Fibroblast of villous mesenchyme (primary cell): Measurements from ENCODE around the gene UBQLN4. TPM values are rescaled to one million over a fixed set of nuclear protein-coding genes. Genes with fewer than 3 reads are reported as not detected.

Experiments used
- DNase-seq: peaks from one replicate; pipeline ENCODE4 v3.0.0-alpha.2; 2010; ENCODE audit warnings: low read depth
- H3K4me3 ChIP-seq: 2 replicates; pipeline ENCODE4 v1.5.1; 2011; ENCODE audit warnings: low read depth, mild to moderate bottlenecking, low read length
- total RNA-seq: library from RNA; depleted of rRNA; stranded (reverse); fragments of >200 nt; gene quantifications from 2 replicates; pipeline ENCODE4 v1.2.3, GENCODE V29; 2012
- TF ChIP-seq, protein P1 (sequence below): IDR thresholded peaks from 2 replicates; pipeline ENCODE4 v1.5.1; 2012; ENCODE audit warnings: low read depth, mild to moderate bottlenecking, low read length; ENCODE audit not compliant: insufficient read depth

The UBQLN4 gene
- total RNA-seq, 1 donor = 20.3 TPM

DNA sequence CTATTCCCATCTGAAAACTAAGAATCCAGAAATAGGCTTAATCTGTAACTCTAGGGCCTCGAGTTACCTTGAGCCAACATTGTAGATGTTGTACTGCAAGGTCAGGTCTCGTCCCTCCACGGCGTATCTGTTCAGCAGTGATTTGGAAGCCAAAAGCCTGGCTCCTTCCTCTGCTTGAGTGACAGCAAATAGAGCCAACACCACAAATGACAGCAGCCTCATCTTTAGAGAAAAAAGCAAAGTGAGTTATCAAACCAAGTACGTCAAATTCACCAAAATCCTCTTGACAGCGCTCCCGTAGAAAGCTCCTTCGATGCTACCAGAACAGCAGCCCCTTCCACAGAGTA, 33.7 kb downstream of the UBQLN4 start:
- H3K4me3 ChIP-seq = peak overlapping the region; percentile 90
- TF ChIP-seq, protein P1, sequence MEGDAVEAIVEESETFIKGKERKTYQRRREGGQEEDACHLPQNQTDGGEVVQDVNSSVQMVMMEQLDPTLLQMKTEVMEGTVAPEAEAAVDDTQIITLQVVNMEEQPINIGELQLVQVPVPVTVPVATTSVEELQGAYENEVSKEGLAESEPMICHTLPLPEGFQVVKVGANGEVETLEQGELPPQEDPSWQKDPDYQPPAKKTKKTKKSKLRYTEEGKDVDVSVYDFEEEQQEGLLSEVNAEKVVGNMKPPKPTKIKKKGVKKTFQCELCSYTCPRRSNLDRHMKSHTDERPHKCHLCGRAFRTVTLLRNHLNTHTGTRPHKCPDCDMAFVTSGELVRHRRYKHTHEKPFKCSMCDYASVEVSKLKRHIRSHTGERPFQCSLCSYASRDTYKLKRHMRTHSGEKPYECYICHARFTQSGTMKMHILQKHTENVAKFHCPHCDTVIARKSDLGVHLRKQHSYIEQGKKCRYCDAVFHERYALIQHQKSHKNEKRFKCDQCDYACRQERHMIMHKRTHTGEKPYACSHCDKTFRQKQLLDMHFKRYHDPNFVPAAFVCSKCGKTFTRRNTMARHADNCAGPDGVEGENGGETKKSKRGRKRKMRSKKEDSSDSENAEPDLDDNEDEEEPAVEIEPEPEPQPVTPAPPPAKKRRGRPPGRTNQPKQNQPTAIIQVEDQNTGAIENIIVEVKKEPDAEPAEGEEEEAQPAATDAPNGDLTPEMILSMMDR = no peak
- no peak for DNase-seq

DNA sequence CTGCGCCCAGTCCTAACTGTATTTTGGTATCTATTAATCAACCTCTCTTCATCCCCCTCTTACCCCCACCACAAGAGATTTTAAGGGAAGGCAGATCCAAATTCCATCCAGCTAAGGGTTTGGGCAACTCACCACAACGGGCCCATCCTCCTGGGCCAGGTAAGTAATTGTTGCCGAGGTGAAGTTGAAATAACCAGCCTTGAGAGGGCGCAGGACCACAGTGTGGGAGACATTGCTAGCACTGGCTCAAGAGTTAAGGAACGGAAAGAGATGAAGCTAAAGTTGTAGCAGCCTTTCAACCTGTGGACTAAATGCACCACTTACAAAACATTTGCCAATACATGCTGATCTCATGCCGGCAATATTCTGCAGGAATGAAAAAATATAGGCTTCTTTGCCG, 38.8 kb downstream of the UBQLN4 start:
- H3K4me3 ChIP-seq = no peak overlapping the region
- DNase-seq = no peak
- TF ChIP-seq, protein P1 = no peak

DNA sequence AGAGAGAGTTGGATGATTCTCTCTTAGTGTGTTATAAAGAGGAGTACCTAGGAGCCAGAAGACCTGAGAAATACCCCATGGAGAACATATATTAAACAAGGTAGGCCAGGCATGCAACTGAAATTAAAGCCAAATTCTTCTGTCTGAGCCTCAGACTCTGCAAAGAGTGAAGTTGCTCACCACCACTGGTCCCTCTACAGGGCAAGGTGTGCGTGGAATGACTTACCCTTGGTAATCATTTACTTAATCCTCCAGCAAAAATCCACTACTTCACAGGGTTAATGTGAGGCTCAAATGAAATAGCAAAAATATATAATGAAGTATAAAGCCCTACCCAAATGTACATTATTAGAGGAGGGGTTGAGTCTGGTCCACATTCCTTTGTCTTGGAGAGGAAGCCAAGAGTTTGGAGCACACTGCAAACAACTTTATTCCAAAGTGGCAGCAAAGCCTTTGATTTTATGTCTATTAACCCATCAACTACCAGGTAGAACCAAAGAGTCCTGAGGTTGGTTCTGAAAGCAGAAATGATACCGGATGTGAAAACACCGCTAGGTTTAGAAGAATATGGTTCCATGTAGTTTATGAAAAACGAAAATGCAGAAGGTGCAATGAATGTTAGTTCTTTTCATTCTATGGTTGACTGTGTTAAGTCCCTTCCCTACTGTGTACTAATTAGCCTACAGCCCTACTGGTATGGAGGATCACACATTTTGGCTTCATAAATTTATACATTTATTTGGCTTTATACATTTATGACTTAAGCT, 41.4 kb downstream of the UBQLN4 start:
- no peak for DNase-seq
- TF ChIP-seq, protein P1 = no peak

DNA sequence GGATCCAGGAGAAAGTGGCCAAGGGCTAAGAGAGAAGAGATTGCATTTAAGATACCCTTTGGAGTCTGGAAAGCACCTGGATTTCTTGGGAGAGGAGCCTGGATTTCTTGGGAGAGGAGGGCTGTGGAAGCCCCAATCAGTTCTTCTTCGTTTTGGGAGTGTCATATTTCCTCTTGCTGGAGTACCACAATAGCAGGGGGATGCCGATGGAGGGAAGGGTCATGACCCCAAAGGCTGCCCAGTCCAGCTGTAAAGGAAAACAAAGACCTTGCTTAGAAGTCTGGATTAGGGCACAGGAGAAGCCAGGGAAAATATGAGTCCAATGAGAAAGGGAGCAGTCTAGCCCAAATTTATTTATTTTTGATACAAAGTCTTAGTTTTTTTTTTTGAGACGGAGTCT, 44.2 kb downstream of the UBQLN4 start:
- H3K4me3 ChIP-seq = no peak overlapping the region
- TF ChIP-seq, protein P1 = no peak

More for the DNA sequence above, 41.4 kb downstream of the UBQLN4 start:
- no peak overlapping the region for H3K4me3 ChIP-seq

DNA sequence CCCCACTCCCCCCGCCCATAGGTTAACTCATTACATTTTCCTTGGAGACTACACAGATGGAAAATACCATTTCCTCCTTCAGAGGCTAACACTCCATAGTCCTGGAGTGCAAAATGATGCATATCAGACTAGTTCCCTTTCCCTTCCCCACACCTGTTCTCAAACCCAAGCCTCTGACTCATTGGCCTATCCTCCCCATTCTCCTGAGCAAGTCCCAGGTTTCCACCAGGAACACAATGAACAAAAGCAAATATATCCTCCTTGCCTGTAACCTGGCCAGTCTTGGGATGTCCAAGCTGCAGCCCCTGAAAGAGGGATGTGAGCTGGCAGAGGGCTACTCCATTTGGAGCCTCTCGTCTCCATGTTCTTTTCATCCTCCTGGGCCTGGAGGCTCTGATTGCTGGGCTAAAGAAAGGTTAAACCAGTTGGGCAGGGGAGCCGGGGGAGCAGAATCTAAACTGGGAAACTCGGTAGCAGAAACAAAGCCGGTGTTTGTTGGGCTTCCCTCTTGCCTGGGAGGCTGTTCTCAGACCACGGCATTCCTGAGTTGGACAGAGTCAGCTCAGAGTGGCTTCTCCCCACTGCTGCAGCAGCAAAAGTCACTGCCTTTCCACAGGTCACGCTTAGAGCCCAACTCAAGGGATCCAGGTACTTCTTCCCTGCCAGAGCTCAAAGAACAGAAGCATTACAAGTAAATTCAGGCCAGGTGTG, 46.8 kb downstream of the UBQLN4 start:
- no peak overlapping the region for H3K4me3 ChIP-seq
- TF ChIP-seq, protein P1 = no peak
- DNase-seq = no peak

More for the DNA sequence above, 44.2 kb downstream of the UBQLN4 start:
- no peak for DNase-seq

DNA sequence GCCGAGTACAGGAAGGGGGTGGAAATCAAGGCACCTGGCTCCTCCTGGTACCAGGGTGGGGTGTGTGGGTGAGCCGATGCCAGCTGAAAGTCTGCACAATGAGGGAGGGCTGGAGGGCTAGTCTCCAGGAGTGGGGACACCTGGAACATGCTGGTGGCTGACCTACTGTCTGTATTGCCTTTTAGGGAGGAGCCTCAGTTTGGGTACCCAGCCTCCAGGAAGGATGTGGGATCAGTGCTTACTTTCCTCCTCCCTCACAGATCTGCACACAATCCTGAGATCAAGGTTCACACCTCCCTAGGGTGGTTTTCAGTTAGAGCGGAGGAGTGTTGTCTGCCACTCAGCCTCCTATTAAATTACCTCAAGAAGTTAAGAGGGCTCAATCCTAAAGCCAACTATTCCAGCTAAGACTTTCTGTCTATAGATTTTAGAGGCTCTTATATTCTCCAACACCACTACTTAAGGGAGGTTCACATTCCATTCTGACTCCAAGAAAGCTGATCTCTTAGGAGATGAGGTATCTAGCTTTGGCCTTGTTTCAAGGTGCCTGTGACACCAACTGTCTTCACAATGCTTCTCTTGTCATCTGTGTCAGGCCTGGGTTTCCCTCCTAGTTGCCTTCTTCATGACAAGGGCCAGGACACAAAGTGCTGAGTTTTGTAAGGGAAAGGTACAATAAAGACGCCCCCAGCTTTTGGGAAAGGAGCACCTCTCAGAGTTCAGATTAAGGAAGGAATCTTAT, 48.6 kb downstream of the UBQLN4 start:
- no peak for DNase-seq
- TF ChIP-seq, protein P1 = no peak
- no peak overlapping the region for H3K4me3 ChIP-seq
